Tibial artery (tissue), 4 donors: ENCODE measurements around the gene OR51B2.
"Not testable (repeated sequence)": the region's sequence is repeated elsewhere in the genome, so short reads cannot be mapped to it uniquely, and the experiment has no call there.

Experiments used
- DNase-seq, 2 donors: peaks; one replicate each; pipeline ENCODE4 v3.0.0-alpha.2; 2019
- H3K27ac ChIP-seq, 2 donors: fragments of 200-600 bp; sonication (generic) in 1 of 2; 1 replicate in 1 of 2; 2 replicates in 1 of 2; pipeline ENCODE4 v1.5.1; 2018 to 2019; ENCODE audit warnings: mild to moderate bottlenecking in 1 of 2
- H3K27me3 ChIP-seq, 2 donors: fragments of 200-600 bp; sonication (generic) in 1 of 2; one replicate each; pipeline versions ENCODE4 v1.5.1 to v1.6.0; 2016 to 2019
- H3K36me3 ChIP-seq, 3 donors: fragments of 200-600 bp; sonication (generic) in 2 of 3; one replicate each; pipeline ENCODE4 v1.5.1; 2016 to 2019; ENCODE audit warnings: mild to moderate bottlenecking in 2 of 3
- H3K4me1 ChIP-seq, 4 donors: fragments of 200-600 bp; sonication (generic) in 2 of 4; 1 replicate in 3 of 4; 2 replicates in 1 of 4; pipeline ENCODE4 v1.5.1; 2016 to 2019
- H3K4me3 ChIP-seq, 2 donors: fragments of 200-600 bp; sonication (generic) in 1 of 2; 1 replicate in 1 of 2; 2 replicates in 1 of 2; pipeline ENCODE4 v1.5.1; 2018 to 2019; ENCODE audit warnings: mild to moderate bottlenecking in 2 of 2
- H3K9me3 ChIP-seq, 3 donors: fragments of 200-600 bp; sonication (generic) in 1 of 3; one replicate each; pipeline ENCODE4 v1.5.1; 2016 to 2019
- CTCF ChIP-seq, 2 experiments: fragments of 200-600 bp in 1 of 2; fragments of 450-650 bp in 1 of 2; IDR thresholded peaks; one replicate each; pipeline ENCODE4 v1.5.1; 2017 to 2019; ENCODE audit warnings: antibody characterized with exemption in 2 of 2, mild to moderate bottlenecking in 1 of 2, moderate library complexity in 1 of 2
- intact Hi-C: fragments of 100-400 bp; cut with DNase I; formaldehyde crosslinking; loops from one replicate; pipeline ENCODE4 v1.15.0; 2023; ENCODE audit warnings: low total_unique reads

Gene OR51B2

GRCh38 chr11:5348551-5349194, 24.6 kb upstream of the OR51B2 start:
- H3K36me3 ChIP-seq = no peaks in the 10 kb centered on the region
- H3K9me3 ChIP-seq = no peaks in the 10 kb centered on the region
- H3K4me3 ChIP-seq = no peak overlapping the region
- DNase-seq = no peak
- no peak overlapping the region for H3K27ac ChIP-seq
- H3K27me3 ChIP-seq = no peaks in the 10 kb centered on the region
- no peak for TF ChIP-seq CTCF (IDR thresholded peaks at IDR 0.05)
- H3K4me1 ChIP-seq = no peaks in the 10 kb centered on the region
- intact Hi-C loops = no loop called here

- no peak for TF ChIP-seq CTCF (IDR thresholded peaks at IDR 0.05)
- DNase-seq = no peak
- no peaks in the 10 kb centered on the region for H3K4me1 ChIP-seq
- no peaks in the 10 kb centered on the region for H3K27me3 ChIP-seq
- H3K27ac ChIP-seq = no peak overlapping the region
- H3K4me3 ChIP-seq = no peak overlapping the region
- H3K9me3 ChIP-seq = no peaks in the 10 kb centered on the region
- no peaks in the 10 kb centered on the region for H3K36me3 ChIP-seq
- intact Hi-C loops = no loop called here
These were observed 21.7 kb upstream of the OR51B2 start for GRCh38 chr11:5345831-5346230.

- Histone ChIP-seq H3K9me3 (no peaks in the 10 kb centered on the region), H3K27me3 (no peaks in the 10 kb centered on the region), H3K4me3 (no peak within 1 kb of the TSS), H3K27ac (no peak within 1 kb of the TSS), H3K36me3 (no peaks in the 10 kb centered on the region), H3K4me1 (no peaks in the 10 kb centered on the region)
- DNase-seq = no peak
- no peak for TF ChIP-seq CTCF (IDR thresholded peaks at IDR 0.05)
- intact Hi-C loops = no loop called here
These were observed 19.6 kb upstream of the OR51B2 start, which contains the start of gene OR51B5 for GRCh38 chr11:5343474-5344335. Gene OR51B5, minus strand, starts transcription at chr11:5343524. Its CDS starts 0 bp downstream, at chr11:5343524.

- H3K9me3 ChIP-seq = no peaks in the 10 kb centered on the region
- H3K4me1 ChIP-seq = no peaks in the 10 kb centered on the region
- no peak overlapping the region for H3K27ac ChIP-seq
- H3K4me3 ChIP-seq = no peak overlapping the region
- TF ChIP-seq CTCF (IDR thresholded peaks at IDR 0.05) = no peak
- no peak for DNase-seq
- no peaks in the 10 kb centered on the region for H3K36me3 ChIP-seq
- H3K27me3 ChIP-seq = no peaks in the 10 kb centered on the region
- intact Hi-C loops = no loop called here
These were observed 15.8 kb upstream of the OR51B2 start for GRCh38 chr11:5339771-5340322.

- intact Hi-C loops, DNase-seq, H3K27me3 ChIP-seq, H3K4me1 ChIP-seq, H3K9me3 ChIP-seq, H3K36me3 ChIP-seq, H3K4me3 ChIP-seq, H3K27ac ChIP-seq: not testable (repeated sequence)
These were observed 13.2 kb upstream of the OR51B2 start for GRCh38 chr11:5337253-5337652.

GRCh38 chr11:5336331-5336730, 12.2 kb upstream of the OR51B2 start:
- Histone ChIP-seq H3K4me1 (no peaks in the 10 kb centered on the region), H3K27ac (no peak overlapping the region), H3K4me3 (no peak overlapping the region), H3K36me3 (no peaks in the 10 kb centered on the region), H3K27me3 (no peaks in the 10 kb centered on the region), H3K9me3 (no peaks in the 10 kb centered on the region)
- no peak for DNase-seq
- intact Hi-C loops = no loop called here
- TF ChIP-seq CTCF (IDR thresholded peaks at IDR 0.05) = no peak
